Measurements from ENCODE around the gene CCN2.

The CCN2 gene

DNA sequence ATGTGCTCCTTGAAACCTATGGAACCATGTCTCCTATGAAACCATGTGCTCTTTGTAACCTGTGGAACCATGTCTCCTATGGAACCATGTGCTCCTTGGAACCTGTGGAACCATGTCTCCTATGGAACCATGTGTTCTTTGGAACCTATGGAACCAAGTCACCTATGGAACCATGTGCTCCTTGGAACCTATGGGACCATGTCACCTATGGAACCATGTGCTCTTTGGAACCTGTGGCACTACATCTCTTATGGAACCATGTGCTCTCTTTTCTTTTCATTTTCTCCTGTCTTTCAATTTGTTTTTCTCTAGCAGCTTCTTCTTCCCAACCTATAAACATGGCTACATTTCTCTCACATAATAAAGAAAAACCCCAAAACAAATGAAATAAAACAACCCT lies 11.9 kb upstream of the CCN2 start:
- DNase-seq = no peak

GRCh38 chr6:131960371-131961133 lies 9.4 kb upstream of the CCN2 start:
- no peak for DNase-seq

- no peak for DNase-seq
Measured at GRCh38 chr6:131958542-131959470, 7.6 kb upstream of the CCN2 start.

DNA sequence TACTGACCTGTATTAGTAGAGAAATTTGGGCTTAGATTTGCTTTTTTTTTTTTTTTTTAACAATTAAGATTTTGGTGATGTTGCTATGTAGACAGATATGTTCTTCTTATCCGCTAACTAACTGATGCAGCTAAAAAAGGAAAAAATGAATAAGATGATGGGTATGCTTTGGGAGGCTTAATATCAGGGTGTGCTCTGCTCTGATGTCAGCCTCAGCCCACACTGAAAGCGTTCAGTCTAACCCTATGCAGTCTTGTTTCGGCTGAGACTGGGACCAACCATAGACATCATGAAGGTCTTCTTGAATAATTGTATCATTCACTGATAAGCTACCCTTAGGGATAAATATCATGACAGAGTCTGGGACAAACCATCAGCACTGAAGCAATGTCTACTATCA lies 6.9 kb upstream of the CCN2 start:
- no peak for DNase-seq

DNA sequence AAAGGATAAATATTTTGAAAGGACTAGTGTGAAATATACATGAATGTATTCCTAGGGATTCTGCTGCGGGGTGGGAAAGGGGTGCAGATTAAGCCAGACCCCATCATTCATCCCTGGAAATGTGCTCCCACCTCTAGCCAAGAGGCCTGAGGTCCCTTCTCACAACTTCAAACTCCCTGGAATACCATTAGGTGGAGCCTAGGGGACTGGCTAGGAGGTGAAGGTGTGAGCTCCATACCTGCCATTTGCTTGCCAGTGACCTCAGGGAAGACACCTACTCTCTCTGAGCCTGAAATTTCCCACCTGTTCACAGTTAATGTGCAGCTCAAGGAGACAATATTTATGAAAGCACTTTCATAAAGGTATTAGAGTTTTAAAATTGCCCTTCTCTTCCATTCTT lies 4.7 kb upstream of the CCN2 start:
- no peak for DNase-seq

DNA sequence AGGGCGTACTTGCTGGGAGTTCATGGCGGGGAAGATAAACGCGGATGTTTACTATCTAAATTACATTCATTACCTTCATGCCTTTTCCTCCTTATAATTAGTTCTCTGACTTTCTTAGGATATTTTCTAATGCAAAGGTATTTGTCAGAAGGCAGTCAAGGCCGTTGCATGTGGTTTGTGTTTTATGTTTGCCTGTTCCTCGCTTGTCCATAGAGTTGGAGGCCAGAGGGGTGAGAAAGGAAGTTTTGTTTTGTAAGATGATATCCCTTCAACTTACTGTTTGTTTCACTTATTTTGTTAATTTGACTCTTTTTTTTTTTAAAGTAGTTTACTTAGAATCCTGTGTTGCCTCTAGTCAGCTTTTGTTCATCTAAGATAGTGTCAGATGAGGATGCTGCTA lies 4.0 kb upstream of the CCN2 start:
- no peak for DNase-seq

DNA sequence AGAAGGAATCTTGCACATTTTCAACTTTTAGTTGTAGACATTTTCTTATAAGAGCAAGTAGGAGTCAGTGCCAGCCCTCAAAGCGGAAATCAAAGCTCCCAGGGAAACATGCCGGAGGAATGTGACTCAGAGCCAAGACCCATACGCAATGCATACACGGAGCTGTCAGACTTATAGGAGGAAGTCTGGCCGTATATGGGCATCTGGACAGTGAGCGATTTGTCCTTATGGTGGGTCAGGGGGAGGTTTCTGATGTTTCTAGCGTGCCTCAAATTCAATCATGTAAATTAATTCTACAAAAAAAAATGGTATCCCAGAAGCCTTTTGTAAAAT lies 3.6 kb upstream of the CCN2 start:
- DNase-seq = no peak

DNA sequence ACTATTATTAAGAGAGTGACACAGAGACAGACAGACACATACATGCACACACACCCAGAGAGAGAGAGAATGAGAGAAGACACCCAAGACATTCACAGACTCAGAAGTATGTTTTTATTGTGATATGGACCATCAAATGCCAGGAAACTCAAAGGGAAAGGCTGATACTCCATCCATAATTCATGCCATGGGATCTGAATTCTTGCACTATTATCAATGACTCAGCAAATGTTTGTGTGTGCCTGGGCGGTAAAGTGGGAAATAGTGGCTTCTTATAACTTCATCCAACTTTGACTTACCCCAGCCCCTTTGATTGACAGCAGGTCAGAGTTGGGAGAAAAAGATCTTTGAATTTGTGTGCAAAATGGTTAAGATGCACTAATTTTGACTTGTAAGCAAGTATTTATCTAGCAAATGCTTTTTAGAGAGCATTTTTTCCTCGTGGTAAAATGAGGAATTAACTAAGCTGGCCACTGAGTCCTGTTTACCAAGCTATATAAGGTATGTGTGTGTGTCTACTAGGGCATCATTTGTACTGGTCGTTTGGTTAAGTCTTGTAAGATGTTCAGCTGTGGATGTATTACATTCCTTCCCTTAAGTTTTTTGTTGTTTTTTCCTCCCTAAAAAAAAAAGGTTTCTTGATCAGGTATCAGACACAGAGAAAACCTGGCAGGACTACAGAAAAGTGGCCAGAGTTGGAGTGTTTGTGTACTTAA lies 3.0 kb upstream of the CCN2 start:
- DNase-seq = no peak

- DNase-seq = no peak
Measured at GRCh38 chr6:131952886-131953509, 1.8 kb upstream of the CCN2 start.

DNA sequence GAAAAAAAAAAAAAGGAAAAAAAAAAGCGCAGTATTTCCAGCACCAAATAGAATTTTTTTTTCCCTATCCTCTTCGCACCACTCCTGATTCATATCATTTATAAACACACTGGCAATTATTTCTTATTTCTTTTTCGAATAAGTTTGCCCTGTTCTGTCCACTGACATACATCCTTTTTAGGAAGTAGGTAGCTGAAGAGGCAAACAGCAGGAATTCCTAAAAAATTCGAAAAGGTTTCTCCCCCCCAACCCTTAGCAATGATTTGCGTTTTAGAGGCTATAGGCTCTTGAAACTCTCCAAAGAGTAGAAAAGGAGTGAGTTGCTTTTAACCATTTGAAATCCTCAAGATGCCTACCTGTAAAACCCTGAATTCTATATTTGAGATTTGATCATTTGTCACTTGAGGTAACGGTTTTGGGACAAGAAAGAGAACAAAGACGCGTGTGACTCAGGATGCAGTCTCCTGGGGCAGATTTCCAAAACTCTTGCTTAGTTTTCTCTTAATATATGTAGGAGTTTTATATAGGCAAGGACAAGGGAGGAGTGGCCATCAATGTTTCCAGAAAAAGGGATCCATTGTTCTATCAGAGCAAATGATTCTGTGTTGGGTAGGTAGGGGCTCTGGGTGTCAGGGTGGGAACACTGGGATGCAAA lies 531 bp upstream of the CCN2 start:
- DNase-seq = no peak

GRCh38 chr6:131949909-131950766 lies 1.0 kb downstream of the CCN2 start:
- DNase-seq = peak; percentile 72 to 85

GRCh38 chr6:131949620-131949908 lies 1.6 kb downstream of the CCN2 start:
- no peak for DNase-seq

DNA sequence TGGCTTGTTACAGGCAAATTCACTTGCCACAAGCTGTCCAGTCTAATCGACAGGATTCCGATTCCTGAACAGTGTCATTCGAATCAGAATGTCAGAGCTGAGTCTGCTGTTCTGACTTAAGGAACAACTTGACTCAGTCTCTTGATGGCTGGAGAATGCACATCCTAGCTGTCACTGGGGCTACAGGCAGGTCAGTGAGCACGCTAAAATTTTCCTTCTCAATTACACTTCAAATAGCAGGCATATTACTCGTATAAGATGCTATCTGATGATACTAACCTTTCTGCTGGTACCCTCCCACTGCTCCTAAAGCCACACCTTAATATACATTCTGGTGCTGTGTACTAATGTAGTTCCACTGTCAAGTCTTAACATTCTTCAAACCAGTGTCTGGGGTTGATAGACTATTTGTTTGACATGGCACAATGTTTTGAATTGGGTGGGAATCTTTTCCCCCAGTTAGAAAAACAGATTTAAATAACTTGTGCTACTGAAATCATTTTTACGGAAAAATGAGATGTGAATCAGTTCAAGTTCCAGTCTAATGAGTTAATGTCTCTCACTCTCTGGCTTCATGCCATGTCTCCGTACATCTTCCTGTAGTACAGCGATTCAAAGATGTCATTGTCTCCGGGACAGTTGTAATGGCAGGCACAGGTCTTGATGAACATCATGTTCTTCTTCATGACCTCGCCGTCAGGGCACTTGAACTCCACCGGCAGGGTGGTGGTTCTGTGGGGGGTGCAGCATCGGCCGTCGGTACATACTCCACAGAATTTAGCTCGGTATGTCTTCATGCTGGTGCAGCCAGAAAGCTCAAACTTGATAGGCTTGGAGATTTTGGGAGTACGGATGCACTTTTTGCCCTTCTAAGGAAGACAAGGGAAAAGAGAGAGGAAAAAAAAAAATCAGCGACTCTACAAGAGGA lies 2.2 kb downstream of the CCN2 start:
- no peak for DNase-seq

DNA sequence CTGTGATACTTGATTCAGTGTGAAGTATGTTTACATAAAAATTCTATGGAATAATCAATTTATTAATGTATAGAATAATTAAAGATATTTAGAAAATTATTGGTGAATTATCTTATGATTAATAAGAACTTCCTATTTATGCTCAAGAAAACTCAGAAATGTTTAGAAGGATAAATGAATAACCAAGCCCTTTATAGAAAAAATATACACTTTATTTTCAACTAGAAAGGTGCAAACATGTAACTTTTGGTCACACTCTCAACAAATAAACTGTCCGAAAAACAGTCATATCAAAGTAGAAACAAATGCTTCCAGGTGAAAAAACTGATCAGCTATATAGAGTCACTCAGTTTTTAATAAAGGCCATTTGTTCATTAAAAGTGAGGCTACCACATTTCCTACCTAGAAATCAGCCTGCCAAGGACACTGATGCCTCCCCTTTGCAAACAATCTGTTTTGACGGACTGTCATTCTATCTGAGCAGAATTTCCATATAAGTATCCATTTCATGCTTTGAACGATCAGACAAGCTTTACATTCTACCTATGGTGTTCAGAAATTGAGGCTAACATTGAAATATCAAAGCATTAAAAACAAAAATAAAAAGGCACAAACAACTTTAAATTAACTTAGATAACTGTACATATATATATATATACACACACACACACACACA lies 3.0 kb downstream of the CCN2 start:
- no peak for DNase-seq

DNA sequence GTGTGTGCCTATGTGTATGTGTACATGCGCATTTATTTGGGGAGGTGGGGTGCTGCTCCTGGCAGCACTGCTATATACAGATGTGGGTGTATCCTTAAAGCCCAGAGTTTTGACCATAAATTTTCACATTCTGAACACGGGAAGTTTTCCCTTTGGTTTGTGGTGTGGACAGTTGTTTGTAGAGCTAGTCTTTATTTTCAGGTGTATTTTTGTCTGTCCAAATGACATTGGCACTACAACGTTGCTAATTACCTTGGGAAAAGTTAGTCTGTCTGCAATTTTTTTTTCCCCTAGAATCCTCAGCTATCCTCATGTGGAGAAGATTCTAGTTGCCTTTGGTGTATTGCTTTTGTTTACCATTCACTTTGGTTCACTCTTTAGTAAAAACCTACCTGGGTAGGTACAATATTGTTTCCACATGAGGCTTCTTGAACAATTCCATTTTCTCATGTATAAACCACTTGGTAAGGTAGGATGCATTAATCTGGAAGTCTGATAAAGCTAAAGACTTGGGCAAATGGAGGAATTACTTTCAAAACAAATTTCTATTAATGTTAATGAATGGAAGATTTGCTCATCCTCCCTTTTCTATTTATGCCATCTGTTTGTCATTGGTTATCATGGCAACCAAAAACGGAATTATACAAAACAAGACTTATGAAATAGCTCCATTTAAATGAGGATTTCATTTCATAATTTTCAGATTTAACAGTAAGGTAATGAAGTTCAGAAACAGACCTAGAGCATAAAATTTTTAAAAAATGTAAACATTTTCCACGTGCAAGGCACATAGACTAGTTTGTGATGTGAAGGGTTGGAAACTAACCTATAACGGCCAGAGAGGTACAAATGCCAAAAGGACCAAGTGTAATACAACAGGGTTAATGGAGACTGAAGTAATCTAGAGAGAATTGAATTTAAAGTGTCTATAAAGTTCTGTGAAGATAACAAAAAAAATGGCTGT lies 3.9 kb downstream of the CCN2 start:
- DNase-seq = no peak

GRCh38 chr6:131946404-131946991 lies 4.7 kb downstream of the CCN2 start:
- no peak for DNase-seq

- no peak for DNase-seq
Measured at GRCh38 chr6:131945971-131946370, 5.2 kb downstream of the CCN2 start.

Data from NCI-H524 (cell line).